Daoy (cell line): ENCODE results near the gene L2HGDH. TPM values are rescaled to one million over a fixed set of nuclear protein-coding genes. Genes with fewer than 3 reads are reported as not detected.
"Not testable (repeated sequence)": the region's sequence is repeated elsewhere in the genome, so short reads cannot be mapped to it uniquely, and the experiment has no call there.

Source experiments
- DNase-seq: peaks from one replicate; pipeline ENCODE4 v3.0.0-alpha.2; 2015; ENCODE audit warnings: low read depth
- total RNA-seq: library from RNA; depleted of rRNA; stranded (reverse); fragments of >200 nt; shearing (Covaris generic); gene quantifications from 2 replicates; pipeline ENCODE4 v1.2.3, GENCODE V29; 2014; rRNA removed

The L2HGDH gene
- 17.6 and 18.2 TPM in 2 replicates for total RNA-seq

DNA sequence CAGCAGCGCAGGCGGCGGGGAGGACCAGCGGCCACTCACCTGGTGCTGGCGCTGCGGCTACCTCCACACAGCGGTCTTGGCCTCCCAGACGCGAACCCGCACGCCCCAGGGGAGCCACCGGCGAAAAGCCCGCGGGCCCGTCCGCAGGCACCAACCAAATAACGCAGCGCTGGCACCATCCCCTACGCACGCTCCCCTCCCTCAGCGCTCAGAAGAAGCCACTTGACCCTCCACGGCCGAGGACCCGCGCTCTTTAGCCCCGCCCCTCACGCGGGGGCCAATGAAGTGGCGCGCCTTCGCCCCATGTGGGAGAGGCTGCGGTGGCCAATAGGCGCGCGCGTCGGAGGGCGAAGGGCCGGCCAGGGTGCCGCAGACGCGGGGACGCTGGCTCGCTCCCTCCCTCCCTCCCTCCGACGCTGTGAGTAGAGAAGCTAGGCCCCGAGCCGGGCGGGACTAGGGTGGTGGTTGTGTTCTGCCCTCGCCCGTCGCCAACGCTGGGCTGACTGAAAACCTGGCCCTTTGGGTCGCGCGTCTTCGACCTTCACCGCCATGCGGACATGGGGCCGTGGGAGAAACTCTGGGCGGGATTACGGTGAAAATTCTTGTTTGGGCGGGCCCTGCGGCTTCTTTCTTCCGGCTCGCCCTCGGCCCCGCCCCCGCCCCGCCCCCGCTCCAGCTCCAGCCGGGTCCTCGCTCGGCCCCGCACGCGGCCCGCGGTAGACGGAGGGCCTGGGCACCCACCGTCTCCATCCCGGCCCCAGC is at the start of gene L2HGDH, which contains the start of gene DMAC2L:
Gene L2HGDH, minus strand, starts transcription at position 258 of the 762 bp plus-strand sequence. Its CDS starts 79 bp downstream, at position 179.
Gene DMAC2L, plus strand, starts transcription at position 353 of the 762 bp plus-strand sequence. CDS start 9,164 bp downstream, outside the sequence.
- peak; percentile 99 for DNase-seq

DNA sequence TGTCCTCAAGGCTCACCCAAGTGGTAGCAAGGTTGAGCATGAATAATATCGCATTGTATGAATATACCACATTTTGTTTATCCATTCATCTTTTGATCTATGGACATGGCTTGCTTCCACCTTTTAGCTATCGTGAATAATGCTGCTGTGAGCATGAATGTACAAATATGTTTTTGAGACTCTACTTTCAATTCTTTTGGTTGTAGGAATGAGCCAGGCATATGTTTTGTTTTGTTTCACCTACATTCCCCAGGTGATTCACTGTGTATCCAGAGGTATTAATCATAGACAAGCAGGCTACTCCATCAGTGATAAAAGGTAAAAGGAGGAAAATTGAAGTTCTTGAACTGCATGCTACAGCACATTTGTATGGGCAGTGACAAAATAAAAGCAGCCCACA is 48.8 kb upstream of the L2HGDH start:
- no peak for DNase-seq

- no peak for DNase-seq
Measured at GRCh38 chr14:50360093-50360492, 48.1 kb upstream of the L2HGDH start.

GRCh38 chr14:50359631-50360030 is 47.6 kb upstream of the L2HGDH start:
- DNase-seq: no peak

DNA sequence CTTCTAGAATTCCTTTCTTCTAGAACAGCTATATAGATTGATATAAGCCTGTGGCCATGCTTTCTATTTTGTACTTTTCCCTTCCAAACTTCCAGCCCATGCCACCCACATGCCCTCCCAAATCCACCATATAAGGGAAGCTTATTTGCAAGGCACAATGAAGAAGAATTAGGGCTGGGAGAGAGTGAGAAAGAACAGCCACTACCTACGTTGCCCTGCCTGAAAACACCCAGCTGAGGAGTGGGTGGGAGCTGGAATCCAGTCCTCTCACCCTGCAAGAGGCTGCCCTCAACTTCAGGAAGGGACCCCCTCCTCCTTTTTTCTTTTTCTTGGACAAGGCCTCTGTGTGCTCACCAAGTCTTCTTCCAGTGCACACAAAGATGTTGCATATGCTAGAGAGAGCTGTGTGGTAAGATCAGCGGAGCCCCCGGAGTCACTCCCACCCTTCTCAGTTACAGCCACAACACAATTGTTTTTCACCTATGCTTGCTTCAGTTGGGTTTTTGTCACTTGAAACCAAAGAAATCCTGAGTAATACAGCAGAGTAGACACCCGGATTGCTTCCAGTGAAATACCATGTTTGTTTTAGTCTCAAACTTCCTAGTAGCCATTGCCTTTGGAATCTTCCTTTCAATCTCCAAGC is 45.8 kb upstream of the L2HGDH start:
- no peak for DNase-seq

DNA sequence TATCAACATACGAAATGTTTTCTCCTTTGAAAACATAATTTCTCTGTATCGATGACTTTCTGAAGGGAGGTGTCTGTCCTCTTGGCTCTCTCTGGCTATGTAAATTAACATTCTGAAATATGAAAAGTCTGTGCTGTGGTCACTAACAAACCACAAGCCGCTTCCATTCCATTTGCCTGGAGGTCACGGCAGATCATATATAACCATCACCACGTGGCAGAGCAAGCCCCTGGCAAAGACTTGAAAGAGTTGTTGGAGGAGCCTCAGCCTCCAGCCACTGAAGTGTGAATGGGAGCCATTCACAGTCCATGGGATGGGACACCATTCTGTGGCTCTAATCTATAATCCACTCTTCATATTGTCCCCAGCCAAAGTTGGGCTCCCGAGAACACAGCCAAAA is 45.1 kb upstream of the L2HGDH start:
- DNase-seq: no peak

DNA sequence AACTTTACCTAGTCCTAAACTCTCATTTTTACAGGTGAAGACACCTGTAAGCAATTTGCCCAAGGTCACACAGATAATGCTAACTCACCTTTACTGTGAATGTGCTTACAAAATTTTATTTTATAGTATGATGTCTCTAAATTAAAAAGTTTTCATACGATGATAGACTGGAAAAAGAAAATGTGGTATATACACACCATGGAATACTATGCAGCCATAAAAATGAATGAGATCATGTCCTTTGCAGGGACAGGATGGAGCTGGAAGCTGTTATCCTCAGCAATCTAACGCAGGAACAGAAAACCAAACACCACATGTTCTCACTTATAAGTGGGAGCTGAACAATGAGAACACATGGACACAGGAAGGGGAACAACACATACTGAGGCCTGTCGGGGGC is 44.3 kb upstream of the L2HGDH start:
- not testable (repeated sequence) for DNase-seq

DNA sequence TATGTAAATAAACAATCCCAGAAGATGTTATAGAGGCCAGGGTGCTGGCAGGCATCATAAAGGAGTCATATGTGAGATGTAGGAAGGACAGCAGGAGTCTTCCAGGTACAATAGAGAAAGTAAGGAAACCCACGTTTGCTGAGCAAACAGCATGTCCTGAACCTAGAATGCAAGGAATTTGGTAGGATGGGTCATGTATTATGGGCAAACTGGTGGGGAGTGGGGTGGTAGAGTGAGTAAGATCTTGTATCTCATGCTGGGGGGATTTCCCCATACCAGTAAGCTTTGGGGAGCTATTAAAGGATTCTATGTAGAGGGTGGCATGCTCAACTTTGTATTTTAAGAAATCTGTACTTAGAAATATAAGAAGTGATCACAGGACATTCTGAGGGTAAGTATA is 43.7 kb upstream of the L2HGDH start:
- DNase-seq: no peak

DNA sequence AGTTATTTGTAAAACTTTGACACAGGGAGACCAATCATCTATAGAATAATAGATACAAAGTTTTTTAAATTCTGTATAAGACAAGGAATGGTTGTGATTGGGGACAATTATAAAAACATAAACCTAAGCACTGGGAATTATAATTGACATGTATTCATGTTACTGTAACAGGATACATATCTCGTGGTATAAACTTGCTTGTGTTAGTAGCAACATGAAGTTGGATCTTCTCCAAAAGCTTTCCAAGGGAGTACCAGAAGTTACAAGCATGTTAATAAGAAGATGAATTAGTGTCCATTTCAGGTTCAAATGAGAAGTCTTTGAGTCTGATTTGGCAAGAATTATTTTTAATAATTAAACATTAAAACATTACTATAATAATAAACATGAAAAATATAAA is 42.5 kb upstream of the L2HGDH start:
- DNase-seq: no peak

DNA sequence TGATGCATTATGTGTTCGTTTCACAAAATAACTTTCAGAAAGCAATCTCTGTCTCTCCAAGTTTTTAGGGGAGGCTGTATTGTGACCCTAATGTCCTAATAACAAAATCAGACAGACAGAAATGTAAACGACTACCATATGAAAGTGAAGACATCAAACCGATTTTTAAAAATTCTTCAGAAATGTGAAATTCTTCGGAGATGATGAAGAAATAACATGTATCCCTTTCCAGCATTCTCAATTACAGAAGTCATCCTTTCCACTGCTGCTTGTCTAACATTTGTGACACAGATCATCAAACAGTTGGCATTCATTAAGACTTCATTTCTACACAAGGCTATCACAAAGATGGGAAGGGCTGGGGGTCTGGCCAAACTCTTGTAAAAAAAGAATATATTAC is 41.1 kb upstream of the L2HGDH start:
- no peak for DNase-seq

DNA sequence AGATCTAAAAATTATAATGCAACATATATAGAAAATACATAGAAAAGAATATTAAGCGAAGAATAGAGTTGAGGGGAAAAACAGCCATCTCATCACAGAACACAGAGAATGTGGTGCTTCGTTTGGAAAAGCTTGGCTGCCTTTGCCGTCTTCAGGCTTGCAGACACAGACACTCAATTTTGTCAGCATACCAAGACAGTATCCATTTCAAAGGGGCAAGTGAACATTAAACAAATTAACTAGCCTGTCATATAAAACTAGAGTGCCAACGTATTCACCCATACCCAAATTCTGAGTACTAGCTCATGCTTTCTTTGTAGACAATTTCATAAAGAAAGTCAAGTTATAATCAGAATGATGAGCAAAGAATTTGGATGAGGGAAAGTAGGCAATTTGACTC is 40.6 kb upstream of the L2HGDH start:
- no peak for DNase-seq

- no peak for DNase-seq
Measured at GRCh38 chr14:50350975-50351374, 38.9 kb upstream of the L2HGDH start.

DNA sequence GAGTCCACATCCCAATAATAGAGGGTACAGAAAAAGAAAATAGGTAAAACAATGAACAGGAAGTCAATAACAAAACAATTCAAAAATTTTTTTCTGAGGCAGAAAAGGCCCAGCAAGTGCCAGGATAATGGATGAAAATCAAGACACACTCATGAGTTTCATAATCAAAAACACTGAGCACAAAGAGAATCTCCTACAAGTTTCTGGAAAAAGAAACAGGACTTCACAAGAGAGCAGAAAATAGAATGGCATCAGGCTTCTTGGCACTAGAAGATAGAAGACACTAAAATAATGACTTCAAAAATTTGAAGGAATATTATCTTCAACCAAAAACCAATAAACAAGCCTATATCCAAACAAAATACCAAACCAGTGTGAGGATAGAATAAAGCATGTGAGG is 36.9 kb upstream of the L2HGDH start:
- no peak for DNase-seq

- DNase-seq: peak; percentile 30
Measured at GRCh38 chr14:50347521-50347920, 35.5 kb upstream of the L2HGDH start.

- no peak for DNase-seq
Measured at GRCh38 chr14:50345846-50346422, 33.9 kb upstream of the L2HGDH start.

DNA sequence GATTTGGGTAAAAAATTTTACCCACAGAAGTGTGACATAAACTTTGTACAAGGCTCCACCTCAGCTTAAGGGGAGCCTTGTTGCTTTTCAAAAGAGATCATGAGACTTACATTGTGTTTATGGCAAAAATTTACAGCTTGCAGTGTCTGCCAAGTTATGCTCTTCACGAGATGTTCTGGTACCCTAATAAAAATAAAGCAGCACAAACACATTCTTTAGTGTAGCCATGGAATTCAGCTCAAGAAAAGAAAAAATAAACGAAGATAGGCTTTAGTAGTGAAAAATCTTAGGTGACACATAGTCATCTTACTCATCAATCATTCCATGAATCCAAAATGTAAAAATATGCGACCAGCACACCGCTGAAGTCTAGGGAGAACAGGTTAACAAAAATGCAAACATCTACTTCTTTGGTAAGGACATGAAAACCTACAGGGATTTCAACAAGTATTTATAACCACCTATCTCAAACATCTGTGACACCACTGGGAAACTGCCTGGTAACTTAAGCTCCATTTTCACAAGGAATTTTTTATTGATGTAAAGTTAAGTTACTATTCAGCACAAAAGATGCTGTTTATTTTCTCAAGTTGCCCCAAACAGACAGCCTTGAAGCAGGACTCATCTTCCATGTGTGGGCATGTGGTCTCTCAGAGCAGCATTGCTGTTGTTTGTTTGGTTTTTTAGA is 33.0 kb upstream of the L2HGDH start:
- no peak for DNase-seq

DNA sequence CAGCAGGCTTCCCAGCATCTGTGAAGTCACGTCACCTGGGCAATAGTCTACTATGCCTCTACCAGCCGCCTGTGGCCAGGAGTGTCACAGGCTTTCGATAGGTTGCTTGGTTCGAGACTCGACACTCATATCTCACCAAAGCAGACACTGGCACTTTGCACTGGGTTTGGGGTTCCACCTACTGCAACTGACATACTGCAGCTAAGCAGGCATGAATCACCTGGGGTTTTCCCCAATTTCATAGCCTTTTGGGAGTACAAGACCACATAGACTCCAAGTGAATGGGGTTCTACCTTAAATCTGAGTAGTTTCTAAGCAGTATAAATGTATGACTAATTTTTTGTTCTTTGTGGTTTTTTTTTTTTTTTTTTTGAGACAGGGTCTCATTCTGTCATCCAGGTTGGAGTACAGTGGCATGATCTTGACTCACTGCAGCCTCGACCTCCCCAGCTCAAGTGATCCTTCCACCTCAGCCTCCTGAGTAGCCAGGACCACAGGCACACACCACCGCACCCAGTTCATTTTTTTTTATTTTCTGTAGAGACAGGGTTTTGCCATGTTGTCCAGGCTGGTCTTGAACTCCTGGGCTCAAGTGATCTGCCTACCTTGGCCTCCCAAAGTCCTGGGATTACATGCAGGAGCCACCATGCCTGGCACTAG is 32.2 kb upstream of the L2HGDH start:
- peak; percentile 75 for DNase-seq

DNA sequence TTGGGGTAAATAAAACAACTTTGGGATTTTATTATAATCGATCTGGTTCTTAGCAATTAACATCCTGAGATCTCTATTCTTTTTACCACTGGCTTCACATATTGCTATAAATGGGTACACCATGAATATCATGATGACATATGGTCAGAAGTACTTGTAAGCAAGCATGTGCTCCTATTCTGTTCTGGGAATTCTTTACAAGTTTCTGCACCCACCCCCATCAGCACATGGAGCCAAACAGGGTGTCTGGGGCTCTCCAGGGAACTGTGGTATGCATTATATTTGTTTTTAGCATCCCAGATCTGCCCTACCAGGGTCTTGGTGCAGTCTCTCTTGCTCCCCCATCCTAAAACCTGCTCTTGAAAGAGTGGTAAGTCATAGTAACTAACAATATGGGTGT is 31.4 kb upstream of the L2HGDH start:
- no peak for DNase-seq

DNA sequence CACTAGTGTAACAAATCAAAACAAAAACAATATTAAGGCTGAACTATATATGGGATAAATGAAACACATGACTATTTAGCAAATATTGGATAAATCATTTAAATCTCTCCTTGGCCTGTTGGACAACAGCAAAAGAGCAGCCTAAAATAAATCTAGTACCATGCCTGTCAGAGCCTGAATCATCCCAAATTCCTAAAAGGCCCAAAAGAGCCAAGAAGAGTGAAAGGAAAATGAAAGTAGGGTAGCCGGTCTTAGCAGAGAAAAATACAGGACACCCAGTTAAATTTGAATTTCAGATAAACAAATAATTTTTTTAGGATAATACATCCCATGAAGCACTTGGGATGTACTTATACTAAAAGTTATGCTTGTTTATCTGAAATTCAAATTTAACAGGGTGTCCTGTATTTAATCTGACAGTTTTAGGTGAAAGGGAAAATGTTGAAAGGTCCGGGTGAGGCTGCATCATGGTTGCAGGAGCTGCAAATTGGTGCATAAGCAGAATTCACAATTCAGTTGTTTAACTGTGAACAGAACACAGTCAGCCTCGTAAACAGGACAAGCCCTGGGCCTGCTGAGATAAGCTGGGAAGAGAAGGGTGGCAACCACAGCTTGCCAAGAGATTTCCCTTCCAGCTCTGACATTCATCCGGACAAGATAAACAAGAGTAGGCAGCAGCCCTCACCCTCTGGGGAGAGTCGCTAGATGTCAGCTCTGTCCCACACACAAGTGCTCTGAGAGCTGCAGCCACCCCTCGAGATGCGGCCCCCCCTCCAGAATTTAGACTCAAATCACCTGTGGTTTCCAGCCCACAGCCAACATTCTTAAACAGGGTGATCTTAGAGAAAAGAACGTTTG is 30.4 kb upstream of the L2HGDH start:
- DNase-seq: peak; percentile 78

DNA sequence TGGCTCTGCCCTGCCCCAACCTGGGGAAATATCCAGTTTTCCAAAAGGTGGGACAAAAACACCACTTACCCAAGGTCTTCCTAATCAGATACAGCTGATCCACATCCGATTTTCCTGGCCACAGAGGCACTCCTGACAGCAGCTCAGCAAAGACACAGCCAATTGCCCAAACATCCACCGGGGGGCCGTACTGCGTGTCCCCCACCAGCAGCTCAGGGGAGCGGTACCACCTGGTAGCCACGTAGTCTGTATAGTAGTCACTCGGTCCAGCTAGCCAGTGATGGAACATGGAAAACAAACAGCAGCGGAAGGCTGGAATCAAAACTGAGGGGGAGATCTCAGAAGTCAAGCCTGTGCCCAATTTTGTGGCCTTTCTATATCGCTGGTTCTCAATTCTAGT is 28.9 kb upstream of the L2HGDH start:
- no peak for DNase-seq

DNA sequence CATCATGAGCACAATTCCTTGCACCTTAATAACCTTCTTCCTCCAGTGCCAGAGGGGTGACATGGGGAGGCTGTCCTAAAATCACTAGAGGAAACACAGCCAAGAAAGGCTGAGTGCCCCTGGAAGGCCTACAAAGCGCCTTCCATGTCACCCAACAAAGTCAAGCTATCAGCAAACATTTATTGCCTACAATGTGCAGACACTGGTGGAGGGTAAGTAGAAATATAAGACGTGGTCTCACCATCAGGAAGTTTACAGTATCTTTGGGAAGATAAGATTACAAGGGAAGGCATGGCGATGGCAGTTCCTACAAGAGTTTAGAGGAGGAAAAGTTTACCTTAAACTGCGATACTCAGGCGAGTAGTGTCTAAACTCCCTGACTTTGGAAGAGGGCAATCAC is 28.0 kb upstream of the L2HGDH start:
- no peak for DNase-seq
